GM10266 (cell line): ENCODE data around the gene TAF10.

Source experiments
- DNase-seq: peaks from one replicate; pipeline ENCODE4 v3.0.0; 2012; ENCODE audit errors: extremely low spot score
- TF ChIP-seq, protein P1 (sequence below): IDR thresholded peaks from 2 replicates; pipeline ENCODE4 v1.5.1; 2012; ENCODE audit warnings: mild to moderate bottlenecking, low read depth; ENCODE audit not compliant: control insufficient read depth, insufficient read depth; ENCODE audit errors: missing control alignments

Gene TAF10

DNA sequence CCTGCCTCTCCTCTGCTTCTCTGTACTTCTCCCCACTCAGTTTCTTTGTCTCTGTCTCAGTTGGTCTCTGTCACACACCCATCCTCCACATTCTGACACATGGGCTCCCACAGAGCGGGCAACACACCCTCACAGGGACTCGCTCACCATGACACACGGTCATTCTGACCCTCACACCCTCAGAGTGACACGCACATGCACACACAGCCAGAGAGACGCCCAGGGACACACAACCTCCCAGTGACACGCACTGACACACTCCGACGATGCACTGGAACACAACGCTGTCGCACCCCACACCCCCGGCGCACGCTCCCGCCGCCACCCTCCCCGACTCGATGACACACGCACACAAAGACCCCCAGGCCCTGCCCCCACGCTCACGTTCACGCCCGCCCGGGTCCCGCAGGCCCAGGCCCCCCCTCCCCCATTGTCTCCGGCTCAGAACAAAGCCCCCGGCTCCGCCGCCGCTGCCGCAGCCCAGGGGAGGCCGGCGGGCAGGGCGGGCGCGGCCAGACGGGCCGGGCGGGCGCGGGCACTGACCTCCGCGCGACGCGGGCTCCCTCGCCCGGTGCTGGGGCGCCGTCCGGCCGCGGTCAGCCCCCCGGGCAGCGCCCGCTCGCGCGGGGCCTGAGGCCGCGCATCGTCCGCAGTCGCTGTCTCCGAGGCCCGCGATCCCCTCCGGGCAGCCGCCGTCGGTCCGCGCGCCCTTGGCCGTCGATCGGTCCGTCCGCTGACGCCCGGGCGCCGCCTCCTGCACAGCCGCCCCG is 43.2 kb upstream of the TAF10 start:
- TF ChIP-seq, protein P1, sequence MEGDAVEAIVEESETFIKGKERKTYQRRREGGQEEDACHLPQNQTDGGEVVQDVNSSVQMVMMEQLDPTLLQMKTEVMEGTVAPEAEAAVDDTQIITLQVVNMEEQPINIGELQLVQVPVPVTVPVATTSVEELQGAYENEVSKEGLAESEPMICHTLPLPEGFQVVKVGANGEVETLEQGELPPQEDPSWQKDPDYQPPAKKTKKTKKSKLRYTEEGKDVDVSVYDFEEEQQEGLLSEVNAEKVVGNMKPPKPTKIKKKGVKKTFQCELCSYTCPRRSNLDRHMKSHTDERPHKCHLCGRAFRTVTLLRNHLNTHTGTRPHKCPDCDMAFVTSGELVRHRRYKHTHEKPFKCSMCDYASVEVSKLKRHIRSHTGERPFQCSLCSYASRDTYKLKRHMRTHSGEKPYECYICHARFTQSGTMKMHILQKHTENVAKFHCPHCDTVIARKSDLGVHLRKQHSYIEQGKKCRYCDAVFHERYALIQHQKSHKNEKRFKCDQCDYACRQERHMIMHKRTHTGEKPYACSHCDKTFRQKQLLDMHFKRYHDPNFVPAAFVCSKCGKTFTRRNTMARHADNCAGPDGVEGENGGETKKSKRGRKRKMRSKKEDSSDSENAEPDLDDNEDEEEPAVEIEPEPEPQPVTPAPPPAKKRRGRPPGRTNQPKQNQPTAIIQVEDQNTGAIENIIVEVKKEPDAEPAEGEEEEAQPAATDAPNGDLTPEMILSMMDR, result no peak
- DNase-seq, result no peak

DNA sequence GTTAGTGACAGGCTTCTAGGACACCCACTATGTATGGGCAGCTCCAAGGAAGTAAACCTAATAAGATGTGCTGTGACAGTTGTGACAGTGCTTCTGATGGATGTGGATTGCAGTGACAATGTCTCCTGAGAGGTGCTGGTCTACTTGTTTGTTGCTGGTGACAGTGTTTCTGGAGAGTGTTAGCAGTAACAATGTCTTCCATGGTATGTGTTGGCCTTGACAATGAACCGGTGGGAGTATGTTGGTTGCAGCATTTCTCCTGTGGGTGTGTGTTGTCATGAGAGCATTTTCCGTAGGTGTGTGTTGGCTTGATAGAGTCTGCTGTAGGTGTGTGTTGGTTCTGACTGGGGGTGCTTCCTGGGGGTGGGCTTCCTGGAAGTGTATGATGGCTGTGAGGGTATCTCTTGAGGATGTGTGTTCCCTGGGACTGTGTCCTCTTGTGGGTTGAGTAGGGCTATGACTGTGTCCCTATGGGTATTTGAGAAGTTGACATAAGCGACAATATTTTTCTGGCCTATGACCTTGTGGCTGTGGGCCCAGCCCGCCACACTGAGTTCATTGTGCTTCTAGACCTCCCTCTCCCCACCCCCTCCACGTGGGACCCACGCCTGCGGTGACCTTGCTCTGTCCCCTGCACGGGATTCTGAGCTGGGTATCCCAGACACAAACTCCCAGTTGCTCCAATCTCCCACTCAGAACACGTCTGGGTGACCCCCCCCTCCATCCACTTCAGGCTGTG is 42.4 kb upstream of the TAF10 start:
- no peak for DNase-seq
- TF ChIP-seq, protein P1, result no peak

DNA sequence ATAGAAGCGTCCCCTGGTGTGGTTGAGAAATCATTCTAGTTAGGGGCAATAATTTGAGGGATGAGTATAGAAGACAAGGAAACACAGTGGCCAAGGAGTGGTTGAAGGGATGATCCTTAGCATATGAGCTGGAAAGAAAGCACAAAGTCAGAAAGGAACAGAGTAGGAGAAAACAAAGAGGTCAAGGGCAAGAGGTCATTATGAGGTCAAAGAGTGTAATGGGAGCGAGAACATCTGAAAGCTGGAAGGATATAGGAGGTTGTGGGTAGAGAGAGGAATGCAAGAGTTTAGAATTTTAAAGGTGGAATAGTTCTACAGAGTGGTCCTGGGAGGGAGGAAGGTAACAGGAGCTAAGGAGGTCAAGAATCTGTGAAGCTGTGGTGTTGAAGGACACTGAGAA is 41.6 kb upstream of the TAF10 start:
- no peak for DNase-seq
- TF ChIP-seq, protein P1, result no peak

DNA sequence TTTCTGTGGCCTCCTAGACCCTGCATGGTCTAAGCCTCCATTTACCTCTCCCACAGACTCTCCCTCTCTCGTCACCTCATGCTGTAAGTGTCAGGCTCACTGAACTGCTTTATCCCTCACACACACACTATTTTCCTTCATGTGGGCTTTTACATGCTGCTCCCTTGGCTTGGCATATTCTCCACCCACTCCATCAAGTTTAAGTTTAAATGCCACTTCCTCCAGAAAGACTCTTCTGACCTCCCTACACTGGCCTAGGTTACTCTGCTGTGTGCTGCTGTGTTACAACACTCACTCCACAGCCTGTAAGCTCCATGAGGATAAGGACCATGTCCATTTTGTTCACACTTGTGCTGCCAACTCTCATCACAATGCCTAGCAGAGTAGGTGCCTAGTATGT is 41.1 kb upstream of the TAF10 start:
- TF ChIP-seq, protein P1, result no peak
- no peak for DNase-seq

DNA sequence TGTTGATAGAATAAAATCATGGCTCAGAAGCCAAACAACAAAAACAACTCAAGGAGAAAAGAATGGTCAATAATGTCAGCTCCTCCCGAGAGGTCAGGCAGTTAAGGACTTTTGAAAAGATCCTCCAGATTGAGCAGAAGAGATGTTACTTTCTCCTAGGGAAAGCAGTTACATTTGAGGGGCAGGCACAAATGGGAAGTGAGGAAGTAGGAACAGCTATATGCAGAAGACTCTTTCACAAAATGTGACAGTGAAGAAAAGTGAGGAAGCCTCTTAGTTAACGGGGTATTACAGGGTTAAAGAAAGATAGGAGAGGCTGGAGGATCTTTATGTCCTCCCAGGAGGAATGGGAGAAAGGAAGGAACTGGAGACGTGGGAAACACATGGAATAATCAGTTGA is 40.2 kb upstream of the TAF10 start:
- TF ChIP-seq, protein P1, result no peak
- DNase-seq, result no peak

DNA sequence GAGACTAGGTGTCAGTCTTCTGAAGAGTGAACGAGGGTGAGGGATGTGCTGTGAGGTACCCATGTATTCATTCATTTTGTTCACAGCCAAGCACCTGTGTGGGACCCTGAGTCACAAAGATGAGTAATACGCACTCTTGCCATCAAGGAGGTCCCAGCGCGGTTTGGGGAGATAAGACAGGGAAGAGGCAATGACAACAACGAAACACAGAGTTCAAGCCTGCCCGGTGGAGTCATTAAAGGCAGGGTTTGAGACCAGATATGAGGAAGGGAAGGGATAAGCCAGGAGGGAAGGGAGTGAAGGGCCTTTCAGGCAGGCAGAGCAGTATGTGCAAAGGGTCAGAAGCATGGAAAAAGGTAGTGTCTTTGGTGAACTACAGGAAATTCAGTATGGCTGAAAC is 39.0 kb upstream of the TAF10 start:
- TF ChIP-seq, protein P1, result no peak
- no peak for DNase-seq

DNA sequence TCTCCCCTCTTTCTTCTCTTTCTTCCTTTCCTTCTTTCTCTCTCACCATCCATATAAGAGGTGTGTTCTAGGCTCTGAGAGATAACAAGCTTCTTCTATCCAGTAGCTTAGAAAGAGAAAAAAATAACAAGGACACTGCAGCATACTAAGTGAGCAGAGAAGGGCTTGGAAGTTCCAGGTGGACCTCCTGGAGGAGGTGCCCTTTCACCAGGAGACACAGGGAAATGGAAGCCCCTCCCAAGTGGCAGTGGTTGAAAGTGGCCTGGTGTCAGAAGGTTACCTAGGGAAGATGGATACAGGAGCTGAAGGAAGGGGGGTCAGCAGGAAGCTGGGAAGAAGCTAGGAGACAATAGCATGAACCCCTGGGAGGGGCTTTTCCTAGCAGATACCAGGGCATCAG is 38.1 kb upstream of the TAF10 start:
- TF ChIP-seq, protein P1, result no peak
- DNase-seq, result no peak
